ENCODE measurements around the gene HNRNPU. TPM values are rescaled to one million over a fixed set of nuclear protein-coding genes. Genes with fewer than 3 reads are reported as not detected.
A peak's percentile ranks its signal among the peaks of the same experiment; 100 is the strongest.

The HNRNPU gene
- total RNA-seq, 1 experiment from 2014 or later, result 536 TPM

GRCh38 chr1:244862699-244863490, 1.4 kb downstream of the HNRNPU start (continued):
- TF ChIP-seq ARID4B (CRISPR knock-in tag; IDR thresholded peaks at IDR 0.05; ENCODE audit: borderline replicate concordance), result no peak; the same call in 1 of the 2 replicates
- TF ChIP-seq ATF1 (CRISPR knock-in tag; IDR thresholded peaks at IDR 0.05), result no peak; the same call in 1 of the 2 replicates
- TF ChIP-seq CREM (CRISPR knock-in tag; IDR thresholded peaks at IDR 0.05), result peak; percentile 87
- no peak for TF ChIP-seq ATF6 (CRISPR knock-in tag; IDR thresholded peaks at IDR 0.05)
- TF ChIP-seq NFYB (CRISPR knock-in tag; conservative IDR thresholded peaks at IDR 0.05; ENCODE audit: low read depth), result no peak
- TF ChIP-seq SMAD4 (CRISPR knock-in tag; IDR thresholded peaks at IDR 0.05), result no peak
- TF ChIP-seq USF2 (CRISPR knock-in tag; IDR thresholded peaks at IDR 0.05), result peak; percentile 35; the same call in 1 of the 2 replicates
- TF ChIP-seq FOXP1 (CRISPR knock-in tag; IDR thresholded peaks at IDR 0.05; ENCODE audit: borderline replicate concordance), result 0 out of 2 replicates have a peak, but pooled peaks have one; percentile 4
- no peak for TF ChIP-seq SMAD3 (CRISPR knock-in tag; IDR thresholded peaks at IDR 0.05; ENCODE audit: borderline replicate concordance)
- peak; percentile 66; the same call in 1 of the 2 replicates for TF ChIP-seq ZNF671 (CRISPR knock-in tag; IDR thresholded peaks at IDR 0.05)
- 0 out of 2 replicates have a peak, but pooled peaks have one; percentile 53 for TF ChIP-seq ZNF281 (CRISPR knock-in tag; IDR thresholded peaks at IDR 0.05)
- no peak for TF ChIP-seq GRHL2 (CRISPR knock-in tag; IDR thresholded peaks at IDR 0.05; ENCODE audit: insufficient replicate concordance, severe bottlenecking)
- 0 out of 2 replicates have a peak, but pooled peaks have one; percentile 5 for TF ChIP-seq ZNF317 (CRISPR knock-in tag; IDR thresholded peaks at IDR 0.05; ENCODE audit: borderline replicate concordance, low read depth)
- no peak for TF ChIP-seq IRF2 (CRISPR knock-in tag; IDR thresholded peaks at IDR 0.05; ENCODE audit: borderline replicate concordance, low read depth)
- no peak; the same call in 1 of the 2 replicates for TF ChIP-seq MYBL2 (CRISPR knock-in tag; IDR thresholded peaks at IDR 0.05)
- no peak for TF ChIP-seq RORB (CRISPR knock-in tag; IDR thresholded peaks at IDR 0.05)
- no peak for TF ChIP-seq CTCF (IDR thresholded peaks at IDR 0.05)
- no peak for TF ChIP-seq NR1H2 (CRISPR knock-in tag; IDR thresholded peaks at IDR 0.05)
- TF ChIP-seq RELA (CRISPR knock-in tag; IDR thresholded peaks at IDR 0.05; ENCODE audit: borderline replicate concordance), result no peak
- no peak for TF ChIP-seq PRDM15 (CRISPR knock-in tag; IDR thresholded peaks at IDR 0.05)
- no peak for TF ChIP-seq ZBTB21 (CRISPR knock-in tag; IDR thresholded peaks at IDR 0.05; ENCODE audit: borderline replicate concordance)
- TF ChIP-seq NFATC4 (CRISPR knock-in tag; IDR thresholded peaks at IDR 0.05), result peak; percentile 4; the same call in 1 of the 2 replicates
- TF ChIP-seq TP53 (CRISPR knock-in tag; IDR thresholded peaks at IDR 0.05), result 0 out of 2 replicates have a peak, but pooled peaks have one; percentile 34

All from WTC11 (cell line).